ENCODE data around the gene SCUBE2. TPM values are rescaled to one million over a fixed set of nuclear protein-coding genes. Genes with fewer than 3 reads are reported as not detected.

SCUBE2 gene
- total and polyA plus RNA-seq, 3 donors from 2014 or later: 3.5 to 10.5 (median 5.0) TPM

GRCh38 chr11:9123595-9124304, 32.4 kb upstream of the SCUBE2 start:
- 75 to 93% methylated on average over 2 of the region's 2 CpGs for WGBS, 2 donors
- Histone ChIP-seq H3K36me3 (ENCODE audit: low read depth, missing control alignments) (no peaks in the 10 kb centered on the region), H3K27ac (no peak overlapping the region), H3K4me3 (no peak overlapping the region), H3K9me3 (no peaks in the 10 kb centered on the region), H3K4me1 (no peaks in the 10 kb centered on the region), H3K27me3 (no peaks in the 10 kb centered on the region)
- DNase-seq: no peak
- TF ChIP-seq, protein P1, sequence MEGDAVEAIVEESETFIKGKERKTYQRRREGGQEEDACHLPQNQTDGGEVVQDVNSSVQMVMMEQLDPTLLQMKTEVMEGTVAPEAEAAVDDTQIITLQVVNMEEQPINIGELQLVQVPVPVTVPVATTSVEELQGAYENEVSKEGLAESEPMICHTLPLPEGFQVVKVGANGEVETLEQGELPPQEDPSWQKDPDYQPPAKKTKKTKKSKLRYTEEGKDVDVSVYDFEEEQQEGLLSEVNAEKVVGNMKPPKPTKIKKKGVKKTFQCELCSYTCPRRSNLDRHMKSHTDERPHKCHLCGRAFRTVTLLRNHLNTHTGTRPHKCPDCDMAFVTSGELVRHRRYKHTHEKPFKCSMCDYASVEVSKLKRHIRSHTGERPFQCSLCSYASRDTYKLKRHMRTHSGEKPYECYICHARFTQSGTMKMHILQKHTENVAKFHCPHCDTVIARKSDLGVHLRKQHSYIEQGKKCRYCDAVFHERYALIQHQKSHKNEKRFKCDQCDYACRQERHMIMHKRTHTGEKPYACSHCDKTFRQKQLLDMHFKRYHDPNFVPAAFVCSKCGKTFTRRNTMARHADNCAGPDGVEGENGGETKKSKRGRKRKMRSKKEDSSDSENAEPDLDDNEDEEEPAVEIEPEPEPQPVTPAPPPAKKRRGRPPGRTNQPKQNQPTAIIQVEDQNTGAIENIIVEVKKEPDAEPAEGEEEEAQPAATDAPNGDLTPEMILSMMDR (IDR thresholded peaks at IDR 0.05): no peak
- TF ChIP-seq POLR2A (IDR thresholded peaks at IDR 0.05): no peak
- intact Hi-C loops (cut with DNase I; ENCODE audit: low total_unique reads): no loop called here

DNA sequence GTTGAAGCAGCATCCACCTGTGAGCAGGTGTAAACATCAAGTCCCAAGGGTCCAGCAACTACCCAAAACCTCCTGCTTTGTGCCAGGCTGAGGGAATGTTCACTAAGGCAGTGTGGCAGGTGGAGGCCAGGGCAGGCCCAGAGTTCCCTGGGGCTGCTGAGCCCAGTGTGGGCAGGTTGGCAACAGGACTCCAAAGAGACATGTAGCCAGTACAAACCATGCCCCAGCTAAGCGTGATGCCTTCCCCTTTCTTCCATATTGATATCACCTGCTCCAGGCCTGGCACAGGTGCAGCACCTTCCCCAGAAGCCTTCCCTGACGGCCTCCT, 30.0 kb upstream of the SCUBE2 start:
- no peaks in the 10 kb centered on the region for H3K4me1 ChIP-seq
- H3K36me3 ChIP-seq (ENCODE audit: low read depth, missing control alignments): no peaks in the 10 kb centered on the region
- no peak overlapping the region for H3K4me3 ChIP-seq
- intact Hi-C loops (cut with DNase I; ENCODE audit: low total_unique reads): no loop called here
- WGBS, 2 donors: 85 to 98% methylated on average over 2 of the region's 2 CpGs
- TF ChIP-seq, protein P1 (IDR thresholded peaks at IDR 0.05): no peak
- no peak for TF ChIP-seq POLR2A (IDR thresholded peaks at IDR 0.05)
- no peaks in the 10 kb centered on the region for H3K9me3 ChIP-seq
- no peaks in the 10 kb centered on the region for H3K27me3 ChIP-seq
- DNase-seq: no peak
- no peak overlapping the region for H3K27ac ChIP-seq

DNA sequence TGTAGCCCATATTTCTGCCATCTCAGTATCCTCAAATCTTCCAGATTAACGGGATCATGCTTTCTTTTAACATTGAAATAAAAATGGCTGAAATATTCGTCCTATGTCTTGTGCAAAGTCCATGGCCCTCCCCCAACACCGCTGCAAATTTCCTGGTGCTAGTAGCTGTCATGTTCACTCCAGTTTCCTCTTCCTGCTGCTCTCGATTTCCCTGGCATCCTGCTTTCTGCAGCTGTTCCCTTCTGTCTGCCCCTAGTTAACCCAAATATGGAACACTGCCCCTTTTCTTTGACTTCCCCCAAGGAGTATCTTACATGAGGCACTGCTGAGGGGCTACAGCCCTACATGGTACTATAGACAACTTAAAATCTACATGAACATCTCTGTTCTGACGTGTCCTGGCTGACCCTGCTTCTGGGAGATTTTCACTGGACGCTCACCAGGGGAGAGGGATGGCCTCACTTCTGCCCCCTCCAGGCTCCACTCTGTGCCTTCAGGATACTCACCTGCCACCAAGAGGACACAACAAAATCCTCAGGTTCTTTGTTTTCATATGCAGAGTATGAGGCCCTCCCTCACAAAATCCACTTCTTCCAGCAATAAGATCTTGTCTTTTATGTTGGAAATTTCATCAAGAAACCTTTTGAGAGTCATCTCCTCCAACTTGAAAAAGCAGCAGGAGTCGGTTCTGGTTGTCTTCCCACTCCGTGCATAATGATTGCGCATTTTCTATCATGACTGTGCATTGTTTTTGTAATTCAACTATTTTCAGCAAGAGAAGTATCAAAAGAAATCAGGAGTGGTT, 29.5 kb upstream of the SCUBE2 start:
- H3K4me3 ChIP-seq: no peak overlapping the region
- DNase-seq: no peak
- TF ChIP-seq, protein P1 (IDR thresholded peaks at IDR 0.05): no peak
- TF ChIP-seq POLR2A (IDR thresholded peaks at IDR 0.05): no peak
- no peak overlapping the region for H3K27ac ChIP-seq
- H3K4me1 ChIP-seq: no peaks in the 10 kb centered on the region
- H3K36me3 ChIP-seq (ENCODE audit: low read depth, missing control alignments): no peaks in the 10 kb centered on the region
- WGBS, 2 donors: 71 to 78% methylated on average over 9 of the region's 9 CpGs
- no peaks in the 10 kb centered on the region for H3K9me3 ChIP-seq
- intact Hi-C loops (cut with DNase I; ENCODE audit: low total_unique reads): no loop called here
- no peaks in the 10 kb centered on the region for H3K27me3 ChIP-seq

DNA sequence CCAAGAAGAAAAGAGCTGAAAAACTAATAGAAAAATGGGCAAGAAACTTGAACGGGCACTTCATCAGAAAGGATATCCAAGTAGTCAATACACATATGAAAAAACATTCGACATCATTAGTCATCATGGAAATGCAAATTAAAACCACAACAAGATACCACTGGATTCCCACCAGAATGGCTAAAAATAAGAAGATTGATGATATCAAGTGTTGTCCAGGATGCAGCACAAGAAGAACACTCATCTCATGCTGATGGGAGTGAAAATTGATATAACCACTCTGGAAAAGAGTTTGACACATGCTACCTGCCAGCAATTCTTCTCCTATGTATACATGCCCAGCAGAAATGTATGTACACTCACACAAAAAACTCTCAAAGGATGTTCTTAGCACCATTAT, 26.9 kb upstream of the SCUBE2 start:
- intact Hi-C loops (cut with DNase I; ENCODE audit: low total_unique reads): no loop called here

More for the DNA sequence above, 26.9 kb upstream of the SCUBE2 start:
- TF ChIP-seq, protein P1 (IDR thresholded peaks at IDR 0.05): no peak
- TF ChIP-seq POLR2A (IDR thresholded peaks at IDR 0.05): no peak
- H3K27me3 ChIP-seq: no peaks in the 10 kb centered on the region
- no peaks in the 10 kb centered on the region for H3K36me3 ChIP-seq (ENCODE audit: low read depth, missing control alignments)
- WGBS, 2 donors: 88 to 94% methylated on average over 2 of the region's 2 CpGs
- H3K27ac ChIP-seq: no peak overlapping the region
- no peaks in the 10 kb centered on the region for H3K4me1 ChIP-seq
- DNase-seq: no peak
- no peaks in the 10 kb centered on the region for H3K9me3 ChIP-seq
- H3K4me3 ChIP-seq: no peak overlapping the region

Data from testis (tissue), 3 donors.